HEK293T (cell line): ENCODE measurements around the gene TWF2.

ENCODE experiments used
- FOXM1 ChIP-seq: fragments of 450-650 bp; IDR thresholded peaks from 2 replicates; pipeline ENCODE4 v1.6.1; 2017; ENCODE audit warnings: mild to moderate bottlenecking, borderline replicate concordance
- LEF1 ChIP-seq: fragments of 450-650 bp; IDR thresholded peaks from 2 replicates; pipeline ENCODE4 v1.6.1; 2017; ENCODE audit warnings: mild to moderate bottlenecking, borderline replicate concordance
- SP1 ChIP-seq: fragments of 450-650 bp; IDR thresholded peaks from 2 replicates; pipeline ENCODE4 v1.6.1; 2017

DNA sequence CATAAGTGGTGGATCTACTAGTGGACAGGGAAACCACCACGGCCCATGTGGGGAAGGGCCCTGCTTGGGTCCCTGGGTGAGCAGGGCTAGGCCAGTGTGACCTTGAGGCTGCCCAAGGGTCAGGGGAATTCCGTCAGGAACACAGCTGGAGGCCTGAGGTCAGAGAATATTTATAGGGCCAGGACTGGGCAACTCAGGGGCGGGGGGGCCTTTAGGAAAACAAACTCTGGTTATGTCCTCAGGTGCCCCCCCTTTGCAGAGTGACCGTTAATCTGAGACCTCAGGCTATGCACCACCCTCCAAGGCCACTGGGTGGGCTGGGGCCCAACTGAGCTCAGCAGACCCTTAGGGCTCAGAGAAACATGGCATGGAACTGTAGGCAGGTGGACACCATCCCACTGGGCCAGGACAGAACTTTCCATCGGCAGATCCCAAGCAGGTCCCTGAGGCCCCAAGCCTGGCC is 2.5 kb downstream of the TWF2 start:
- TF ChIP-seq FOXM1 (no peak), LEF1 (no peak), SP1 (no peak)
